ENCODE measurements around the gene PPP4R2.

PPP4R2 gene

DNA sequence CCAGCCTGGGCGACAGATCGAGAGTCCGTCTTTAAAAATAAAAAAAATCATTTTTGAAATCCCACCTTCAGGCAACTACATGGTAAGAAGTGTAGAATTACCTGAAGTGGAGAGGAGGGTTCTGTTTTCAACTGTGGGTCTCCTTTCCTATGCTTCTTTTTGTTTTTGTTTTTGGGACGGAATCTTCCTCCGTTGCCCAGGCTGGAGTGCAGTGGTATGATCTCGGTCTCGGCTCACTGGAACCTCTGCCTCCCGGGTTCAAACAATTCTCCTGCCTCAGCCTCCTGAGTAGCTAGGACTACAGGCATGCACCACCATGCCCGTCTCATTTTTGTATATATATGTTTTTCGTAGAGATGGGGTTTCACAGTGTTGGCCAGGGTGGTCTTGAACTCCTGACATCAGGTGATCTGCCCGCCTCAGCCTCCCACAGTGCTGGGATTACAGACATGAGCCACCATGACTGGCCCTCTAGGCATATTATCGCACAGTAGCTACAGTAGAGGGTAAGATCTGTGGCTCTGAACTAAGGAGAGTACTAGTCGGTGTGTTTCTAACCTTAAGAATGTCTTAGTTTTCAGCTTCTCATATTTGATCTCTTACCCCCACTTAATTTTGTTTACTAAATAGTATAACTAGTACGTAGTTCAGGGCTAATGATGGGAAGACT lies 73.3 kb downstream of the PPP4R2 start:
- DNase-seq (ENCODE audit: low spot score), result no peak

DNA sequence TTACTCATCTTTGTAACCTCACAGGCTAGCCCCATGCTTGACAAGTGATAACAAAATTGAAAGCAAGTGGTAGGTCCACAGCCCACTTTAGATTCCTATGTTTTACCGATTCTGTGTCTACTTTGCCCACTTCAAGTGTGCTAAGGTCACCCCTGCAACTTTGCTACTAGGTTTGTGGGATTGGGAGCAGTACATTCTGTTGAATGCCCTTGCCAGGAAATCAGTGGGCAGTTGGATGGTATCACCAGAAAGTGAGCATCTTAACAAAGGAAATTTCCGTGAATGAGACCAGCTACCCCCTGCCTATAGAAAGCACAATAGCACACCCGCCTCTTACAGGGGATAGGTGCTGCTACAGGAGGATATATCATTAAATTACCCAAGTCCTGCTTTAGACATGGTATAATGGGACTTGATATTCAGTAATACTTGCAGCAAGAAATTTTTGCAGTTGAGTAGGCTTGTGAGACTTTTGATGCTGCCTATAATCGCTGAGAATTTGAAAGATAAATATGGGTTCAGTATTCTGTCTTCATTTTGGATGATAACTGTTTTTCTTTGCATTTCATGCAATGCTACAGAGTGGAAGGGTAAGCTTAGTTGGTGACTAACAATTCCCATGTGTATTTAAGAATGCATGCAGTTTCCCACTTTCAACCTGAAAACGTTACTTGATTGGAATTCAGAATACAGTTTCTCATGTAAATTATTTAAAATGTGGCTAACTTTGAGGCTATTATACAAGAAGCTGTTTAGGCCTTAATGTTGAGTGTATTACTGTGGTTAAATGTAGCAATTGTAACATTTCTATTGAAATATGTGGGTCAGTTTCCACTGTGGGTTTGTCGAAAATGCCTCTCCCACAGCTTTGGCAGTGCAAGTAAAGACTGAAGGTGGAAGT lies 74.3 kb downstream of the PPP4R2 start:
- peak; percentile 56 for DNase-seq (ENCODE audit: low spot score)

DNA sequence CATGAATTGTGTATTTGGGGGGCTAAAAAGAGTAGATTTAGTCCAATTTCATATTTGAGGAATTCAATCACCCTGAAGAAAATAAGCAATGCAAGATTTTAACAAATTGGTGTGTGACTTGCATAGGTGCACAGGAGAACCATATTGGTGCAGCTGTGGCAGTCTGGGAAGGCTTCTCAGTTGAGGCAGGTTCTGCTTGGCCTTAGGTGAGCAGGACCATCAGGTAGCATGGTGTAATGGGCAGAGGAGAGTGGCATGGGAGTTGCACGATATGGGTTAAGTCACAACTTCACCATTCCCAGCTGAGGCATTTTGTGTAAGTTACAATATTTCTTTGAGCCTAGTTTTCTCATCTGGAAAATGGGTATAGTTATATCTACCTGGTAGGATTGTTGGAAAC lies 75.3 kb downstream of the PPP4R2 start:
- DNase-seq (ENCODE audit: low spot score), result no peak

DNA sequence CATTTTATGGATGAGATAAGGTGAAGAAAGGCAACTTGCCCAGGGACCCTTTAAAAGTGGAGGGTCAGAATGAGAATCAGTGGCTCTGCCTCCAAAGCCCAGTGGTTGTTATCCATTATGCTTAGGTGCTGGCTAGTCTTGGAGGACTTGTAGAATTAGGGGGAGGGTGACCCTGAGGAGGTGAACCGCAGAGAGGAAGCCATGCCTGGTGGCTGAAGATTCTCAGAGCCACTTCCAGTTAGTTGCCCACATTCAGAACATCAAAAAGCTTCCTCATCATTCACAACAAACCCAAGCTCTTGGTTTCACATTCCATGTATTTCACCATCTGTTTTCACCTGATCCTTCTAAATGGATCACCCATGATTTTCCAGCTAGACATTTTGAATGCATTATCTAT lies 76.0 kb downstream of the PPP4R2 start:
- no peak for DNase-seq (ENCODE audit: low spot score)

DNA sequence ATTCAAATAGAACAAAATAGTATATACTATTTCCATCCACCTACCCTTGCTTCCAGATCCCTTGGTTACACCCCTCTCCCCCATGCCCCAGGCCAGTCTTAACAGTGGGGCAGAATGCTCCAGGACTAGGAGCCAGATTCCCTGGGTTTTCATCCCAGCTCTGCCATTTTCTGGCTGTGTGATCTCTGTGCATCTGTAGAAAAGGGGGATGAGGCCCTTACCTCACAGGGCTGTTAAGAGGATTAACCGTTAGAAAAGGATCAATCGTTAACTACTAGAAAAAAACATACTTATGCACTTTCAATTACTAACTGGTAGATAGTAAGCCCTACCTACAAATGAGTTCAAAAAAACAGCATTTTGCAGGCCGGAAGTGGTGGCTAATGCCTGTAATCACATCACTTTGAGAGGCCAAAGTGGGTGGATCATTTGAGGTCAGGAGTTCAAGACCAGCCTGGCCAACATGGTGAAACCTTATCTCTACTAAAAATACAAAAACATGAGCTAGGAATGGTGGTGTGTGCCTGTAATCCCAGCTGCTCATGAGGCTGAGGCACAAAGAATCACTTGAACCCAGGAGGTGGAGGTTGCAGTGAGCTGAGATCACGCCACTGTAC lies 76.6 kb downstream of the PPP4R2 start:
- DNase-seq (ENCODE audit: low spot score), result no peak

DNA sequence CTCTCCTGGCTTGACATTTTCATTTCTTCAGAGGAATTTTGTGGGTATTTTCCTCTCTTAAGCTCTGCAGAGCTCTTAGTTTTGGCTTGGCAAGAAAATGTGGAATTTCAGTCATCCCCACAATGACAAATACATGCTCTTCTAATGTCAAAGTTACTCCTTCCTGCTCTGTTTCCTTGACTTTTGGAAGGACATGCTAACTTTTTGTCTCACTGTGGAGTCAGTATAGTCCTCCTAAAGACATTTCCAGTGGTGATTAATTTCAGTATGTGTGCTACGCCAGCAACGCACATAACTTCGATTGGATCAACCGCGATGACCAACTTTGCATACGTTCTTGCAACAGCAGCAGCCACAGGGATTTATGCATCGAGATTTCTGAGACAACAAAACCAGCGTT lies 78.2 kb downstream of the PPP4R2 start:
- peak; percentile 39 for DNase-seq (ENCODE audit: low spot score)

DNA sequence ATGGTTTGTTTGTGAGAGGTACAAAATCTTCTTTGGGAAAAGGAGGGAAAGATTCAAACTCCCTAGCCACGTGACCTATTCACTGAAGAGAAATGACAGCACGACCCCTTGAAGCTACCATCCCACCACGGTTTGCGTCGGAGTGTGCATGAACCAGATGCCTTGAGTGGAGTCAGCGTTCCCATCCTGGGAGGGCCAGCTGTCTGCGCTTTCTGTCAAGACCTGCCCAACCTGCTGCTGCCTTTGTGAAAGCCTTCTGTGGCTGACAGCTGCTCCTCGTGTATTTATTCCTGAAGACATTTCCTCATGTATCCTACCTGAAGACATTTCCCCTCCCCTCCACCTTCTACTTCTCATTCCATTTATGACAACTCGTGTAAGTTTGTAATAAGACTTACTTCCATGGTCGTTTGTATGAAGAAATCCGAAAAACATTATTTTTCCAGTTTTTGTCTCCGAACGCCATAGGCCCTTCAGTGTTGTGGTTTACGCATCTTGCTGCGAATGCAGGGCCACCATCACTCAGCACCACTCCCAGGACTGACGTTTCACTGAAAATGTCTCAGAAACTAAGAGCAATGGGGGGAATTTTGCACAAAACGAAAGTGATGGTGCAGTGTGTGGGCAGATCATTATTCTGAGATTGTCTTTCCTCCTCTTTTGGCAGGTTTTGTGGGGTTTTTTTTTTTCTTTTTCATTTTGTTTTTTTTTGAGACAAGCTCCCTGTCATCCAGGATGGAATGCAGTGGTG lies 83.8 kb downstream of the PPP4R2 start:
- DNase-seq (ENCODE audit: low spot score), result no peak

DNA sequence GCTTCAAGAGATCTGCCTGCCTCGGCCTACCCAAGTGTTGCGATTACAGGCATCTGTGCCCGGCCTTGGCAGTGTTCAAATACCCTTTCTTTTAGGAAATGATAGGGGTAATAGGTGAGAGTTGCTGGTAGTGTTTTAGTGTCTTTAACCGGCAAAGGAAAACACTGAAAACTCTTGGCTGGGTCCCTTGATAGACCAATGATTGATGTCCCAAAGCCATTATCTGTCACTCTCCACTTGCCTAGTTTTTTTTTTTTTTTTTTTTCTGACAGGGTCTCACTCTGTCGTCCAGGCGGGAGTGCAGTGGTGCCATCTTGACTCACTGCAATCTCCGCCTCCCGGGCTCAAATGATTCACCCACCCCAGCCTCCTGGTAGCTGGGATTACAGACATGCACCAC lies 84.5 kb downstream of the PPP4R2 start:
- DNase-seq (ENCODE audit: low spot score), result no peak

DNA sequence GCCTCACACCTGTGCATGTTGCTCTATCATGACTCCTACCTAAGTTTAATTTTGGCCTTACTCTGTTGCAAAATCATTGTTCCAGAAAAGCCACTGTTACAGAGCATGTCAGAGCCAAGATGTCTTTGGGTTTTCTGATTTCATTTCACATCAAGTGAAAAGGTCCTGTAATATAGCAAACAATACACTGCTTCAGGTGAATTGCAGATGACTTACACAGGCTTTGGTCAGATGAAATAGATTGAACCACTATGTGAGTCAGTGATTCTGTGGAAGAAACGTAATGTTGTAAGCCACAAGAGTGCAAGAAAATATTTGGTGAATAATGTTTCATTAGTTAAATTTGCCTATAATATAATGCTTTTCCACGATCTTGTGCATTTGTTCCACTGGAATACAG lies 87.6 kb downstream of the PPP4R2 start:
- no peak for DNase-seq (ENCODE audit: low spot score)

DNA sequence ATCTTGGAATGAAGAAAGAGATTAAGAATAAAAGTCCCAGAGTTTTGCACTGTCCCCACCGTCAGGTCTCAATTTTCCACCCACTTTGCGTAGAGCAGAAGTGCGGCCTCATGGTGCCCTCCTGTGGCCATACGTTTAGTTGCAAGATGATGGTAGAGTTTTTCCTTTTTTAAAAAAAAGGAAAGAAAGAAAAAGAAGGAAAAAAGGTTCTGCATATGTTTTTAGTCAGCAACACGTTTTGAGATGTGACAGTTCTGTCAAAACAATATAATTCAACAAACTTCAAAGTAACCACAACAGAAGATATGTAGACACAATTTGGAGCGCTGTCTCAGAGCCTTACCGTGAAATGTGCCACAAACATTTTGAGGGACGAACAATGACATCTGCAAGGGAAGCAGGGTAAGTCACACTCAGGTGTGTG lies 89.5 kb downstream of the PPP4R2 start:
- DNase-seq (ENCODE audit: low spot score), result peak; percentile 72

DNA sequence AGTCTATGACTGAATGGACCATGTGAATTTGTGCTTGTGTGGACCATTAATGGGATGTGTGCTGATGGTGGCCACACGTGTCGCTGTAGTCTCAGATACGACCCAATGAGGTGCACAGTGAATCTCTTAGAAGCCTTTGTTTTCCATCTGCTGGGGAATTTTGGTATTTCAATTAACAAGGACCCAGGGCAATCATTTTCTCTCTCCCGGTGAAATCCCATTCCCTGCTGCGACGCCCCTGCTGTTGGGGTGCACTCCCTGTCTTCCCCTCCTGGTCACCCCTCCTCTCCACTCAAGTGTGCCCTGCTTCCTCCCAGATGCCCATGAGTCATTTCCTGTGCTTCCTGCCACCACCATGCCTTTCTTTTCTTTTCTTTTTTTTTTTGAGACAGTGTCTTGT lies 97.5 kb downstream of the PPP4R2 start:
- DNase-seq (ENCODE audit: low spot score), result peak; percentile 30

DNA sequence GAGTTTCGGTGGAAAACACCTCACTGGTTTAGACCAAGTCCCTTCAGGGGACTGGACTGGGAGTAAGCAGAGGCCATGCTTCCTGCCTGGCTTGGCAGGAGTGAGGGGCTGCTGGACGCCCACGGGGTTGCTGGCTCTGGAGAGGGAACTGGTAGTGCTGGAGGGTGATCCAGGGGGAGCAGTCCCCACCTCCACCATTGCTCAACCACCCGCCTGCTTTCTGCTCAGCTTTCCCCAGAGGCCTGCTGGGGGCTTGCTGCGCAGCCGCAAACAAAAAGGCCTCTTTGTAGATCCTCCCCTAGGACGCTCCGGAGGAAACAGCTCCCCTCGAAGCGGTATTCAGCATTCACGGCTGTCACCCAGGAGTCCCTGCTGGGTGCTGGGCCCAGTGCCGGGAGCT lies 98.3 kb downstream of the PPP4R2 start:
- no peak for DNase-seq (ENCODE audit: low spot score)

DNA sequence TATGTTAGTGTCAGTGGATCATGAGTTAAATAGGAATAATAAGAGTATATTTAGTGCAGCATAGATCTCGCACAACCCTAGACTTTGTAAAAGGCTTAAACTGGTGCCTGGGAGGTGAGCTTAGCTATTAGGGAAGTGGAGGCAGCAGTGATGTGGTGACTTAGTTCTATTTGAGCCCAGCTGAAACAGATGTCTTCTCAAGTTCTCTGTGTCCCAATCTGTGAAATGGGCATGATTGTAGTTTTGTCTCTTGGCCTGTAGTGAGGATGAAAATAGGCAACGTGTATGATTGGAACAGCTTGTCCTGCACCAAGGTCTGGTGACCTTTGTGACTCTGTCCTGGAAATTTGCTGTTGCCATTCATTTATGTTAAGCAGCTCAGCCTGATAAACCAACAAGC lies 99.6 kb downstream of the PPP4R2 start:
- DNase-seq (ENCODE audit: low spot score), result no peak

DNA sequence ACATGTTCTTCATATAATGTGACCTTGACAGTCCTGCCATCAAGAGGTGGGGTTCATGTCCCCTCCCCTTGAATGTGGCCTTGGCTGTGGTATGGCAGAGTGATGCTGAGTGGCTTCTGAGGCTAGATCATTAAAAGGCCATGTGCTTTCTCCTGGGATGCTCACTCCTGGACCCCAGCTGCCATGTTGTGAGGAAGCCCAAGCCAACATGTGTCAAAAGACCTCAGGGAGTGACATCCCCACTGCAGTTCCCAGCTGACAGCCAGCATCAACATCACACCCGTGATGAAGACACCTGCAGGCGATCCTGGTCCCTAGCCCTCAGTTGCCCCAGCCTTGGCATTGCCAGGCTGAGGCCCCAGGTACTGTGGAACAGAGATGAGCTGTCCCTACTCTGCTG lies 101.4 kb downstream of the PPP4R2 start:
- no peak for DNase-seq (ENCODE audit: low spot score)

DNA sequence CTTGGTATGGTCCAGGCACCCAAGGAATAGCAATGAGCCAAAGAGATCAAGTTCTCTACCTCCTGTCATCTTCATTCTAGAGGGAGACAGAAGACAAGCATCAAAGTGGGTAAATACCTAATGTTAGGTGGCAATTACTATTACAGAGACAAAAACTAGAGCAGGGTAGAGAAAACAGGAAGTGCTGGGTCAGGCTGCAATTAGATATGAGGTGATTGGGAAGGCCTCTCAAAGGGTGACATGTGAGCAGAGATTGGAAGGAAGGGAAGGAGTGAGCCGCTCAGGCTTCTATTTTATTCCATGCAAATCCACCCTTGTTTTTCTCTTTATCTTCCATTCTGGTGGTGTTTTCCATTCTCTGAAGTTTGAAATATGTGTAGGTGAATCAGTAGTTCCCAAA lies 102.3 kb downstream of the PPP4R2 start:
- no peak for DNase-seq (ENCODE audit: low spot score)

DNA sequence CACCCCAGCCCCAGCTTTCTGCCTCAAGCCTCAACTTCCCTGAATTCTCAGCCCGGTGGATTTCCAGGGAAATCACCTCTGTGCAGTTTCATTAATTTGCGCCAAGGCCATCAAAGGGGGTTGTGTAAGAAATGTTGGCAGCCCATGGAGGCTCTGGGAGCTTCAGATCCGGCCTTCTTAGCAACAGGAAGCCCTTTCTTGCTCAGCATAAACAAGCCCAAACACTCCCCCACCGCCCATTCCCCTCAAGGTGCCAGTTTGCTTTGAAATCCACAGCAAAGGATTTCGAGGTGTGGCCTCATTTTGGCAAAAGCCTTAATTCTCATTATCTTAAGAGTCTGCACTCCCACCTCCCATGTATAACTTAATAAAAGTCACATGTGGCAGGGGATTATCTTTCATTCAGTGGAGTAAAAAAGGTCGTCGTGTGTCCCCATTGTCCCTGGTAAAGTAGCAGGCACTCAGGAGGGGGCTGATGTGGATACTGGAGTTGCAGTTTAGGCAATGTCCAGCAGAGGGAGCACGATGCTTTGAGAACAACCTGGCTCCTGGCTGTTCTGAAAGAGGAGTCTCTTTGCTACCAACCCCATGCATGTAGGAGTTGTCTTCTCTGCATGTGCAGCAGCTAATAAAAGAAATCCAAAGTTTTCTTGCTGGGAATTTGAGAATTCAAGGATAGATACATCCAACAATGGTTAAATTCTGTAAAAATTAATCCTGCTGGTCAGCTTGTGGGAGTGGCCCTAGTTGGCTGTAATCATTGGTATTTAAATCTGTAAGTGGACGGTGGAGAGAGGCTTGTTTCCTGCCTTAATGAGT lies 104.3 kb downstream of the PPP4R2 start:
- DNase-seq (ENCODE audit: low spot score), result peak; percentile 94

DNA sequence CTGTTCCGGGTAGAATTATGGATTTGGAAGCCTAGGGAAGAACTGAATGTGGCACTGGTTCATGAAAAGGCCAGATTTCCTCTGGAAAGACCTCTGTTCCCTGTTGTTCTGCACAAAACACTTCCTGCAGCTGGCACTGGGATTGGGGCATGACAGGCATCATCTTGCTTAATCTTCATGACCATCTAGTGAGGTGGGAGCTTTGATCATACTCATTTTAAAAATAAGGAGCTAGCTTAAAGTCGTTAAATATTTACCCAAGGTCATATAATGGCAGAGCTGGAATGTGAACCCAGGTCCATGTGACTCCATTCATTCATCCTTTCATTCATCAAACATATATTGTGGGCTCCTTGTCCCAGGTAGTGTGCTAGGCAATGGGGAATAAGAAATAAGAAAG lies 105.3 kb downstream of the PPP4R2 start:
- no peak for DNase-seq (ENCODE audit: low spot score)

DNA sequence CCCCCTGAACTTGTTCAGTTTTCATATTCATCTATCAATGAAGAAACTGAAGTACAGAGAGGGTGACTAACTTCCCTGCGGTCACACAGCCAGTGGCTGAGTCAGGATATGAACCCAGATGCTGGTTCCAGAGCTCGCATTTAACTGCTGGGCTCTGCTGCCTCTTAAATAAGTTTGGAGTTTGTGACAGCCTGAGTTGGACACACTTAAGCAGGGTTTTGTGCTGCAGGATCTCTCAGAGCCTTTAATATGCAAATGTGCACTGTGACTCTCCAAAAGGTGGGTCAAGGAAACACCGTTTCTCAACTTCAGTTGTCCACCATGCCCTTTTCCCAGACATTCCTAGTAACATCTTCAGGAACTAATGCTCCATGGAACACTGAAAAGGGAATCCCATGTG lies 110.6 kb downstream of the PPP4R2 start:
- no peak for DNase-seq (ENCODE audit: low spot score)

DNA sequence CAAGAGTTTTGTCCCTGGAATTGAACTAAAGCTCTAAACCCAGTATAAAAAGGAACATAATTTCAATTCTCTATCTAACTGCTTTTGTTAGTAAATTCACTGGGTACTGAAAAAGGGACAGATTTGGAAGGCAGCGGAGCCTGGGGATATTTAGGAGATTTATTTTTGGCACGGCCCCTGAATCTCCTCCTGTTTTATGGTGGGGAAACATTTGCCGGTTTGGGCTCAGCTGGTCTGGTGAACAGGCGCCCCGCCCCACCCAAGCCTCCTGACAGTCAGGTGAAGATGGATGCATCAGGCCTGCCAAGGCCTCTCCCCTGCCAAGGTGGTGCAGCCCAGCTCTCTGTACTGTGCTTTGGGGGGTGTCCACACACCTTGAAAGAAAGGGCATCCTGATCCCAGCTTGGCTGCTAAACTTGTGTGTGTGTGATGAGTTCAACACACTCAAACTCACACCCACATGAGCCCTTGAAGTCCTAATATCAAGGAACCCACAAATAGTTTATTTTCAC lies 111.1 kb downstream of the PPP4R2 start:
- DNase-seq (ENCODE audit: low spot score), result no peak

DNA sequence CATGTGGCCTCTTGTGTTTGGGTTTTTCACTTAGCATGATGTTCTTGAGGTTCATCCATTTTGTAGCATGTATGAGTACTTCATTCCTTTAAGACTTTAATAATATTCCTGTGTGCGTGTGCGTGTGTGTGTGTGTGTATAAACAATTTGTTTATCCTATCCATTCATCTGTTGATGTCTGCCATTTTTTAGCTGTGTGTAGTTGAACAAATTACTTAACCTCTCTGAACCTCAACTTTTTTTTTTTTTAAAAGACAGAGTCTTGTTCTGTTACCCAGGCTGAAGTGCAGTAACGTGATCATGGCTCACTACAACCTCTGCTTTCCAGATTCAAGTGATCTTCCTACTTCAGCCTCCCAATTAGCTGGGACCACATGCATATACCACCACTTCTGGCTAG lies 112.1 kb downstream of the PPP4R2 start:
- no peak for DNase-seq (ENCODE audit: low spot score)

DNA sequence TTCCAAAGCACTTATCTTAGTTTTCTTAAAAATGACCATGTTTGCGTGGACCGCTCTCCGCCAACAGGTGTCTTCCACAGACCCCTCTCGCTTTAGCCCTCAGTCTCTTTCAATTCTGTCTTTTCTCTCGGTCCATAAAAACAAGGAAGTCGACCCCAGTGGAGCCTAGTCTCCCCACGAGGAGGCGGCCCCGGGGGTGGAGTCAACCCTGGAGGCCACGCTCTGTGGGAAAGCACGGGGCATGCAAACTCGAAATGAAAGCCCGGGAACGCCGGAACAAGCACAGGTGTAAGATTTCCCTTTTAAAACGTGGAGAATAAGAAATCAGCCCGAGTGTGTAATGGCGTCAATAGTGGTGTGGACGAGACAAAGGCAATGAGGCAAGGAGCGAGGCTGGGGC lies 113.9 kb downstream of the PPP4R2 start:
- no peak for DNase-seq (ENCODE audit: low spot score)

All from AG20443 (cell line).